ENCODE results near the gene BROX.

DNA sequence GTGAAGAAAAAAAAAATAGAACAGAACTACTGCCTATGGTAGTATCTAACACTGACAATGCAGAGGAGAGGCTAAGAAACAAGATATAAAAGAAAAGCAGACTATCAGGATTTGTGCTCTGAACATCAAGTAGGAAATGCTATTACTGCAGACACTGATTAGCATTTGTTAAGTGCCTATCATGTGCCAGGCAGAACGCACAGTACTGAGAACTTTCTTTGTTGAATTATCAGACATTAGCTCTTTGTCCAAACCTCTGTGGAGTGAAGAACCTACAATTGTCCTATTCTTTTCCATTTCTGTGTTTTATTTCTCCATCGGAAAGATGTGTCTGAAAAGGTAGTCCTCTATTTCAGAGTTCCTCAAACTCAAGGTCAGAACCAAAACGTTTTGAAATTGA lies 72.0 kb downstream of the BROX start:
- TF ChIP-seq, protein P1, sequence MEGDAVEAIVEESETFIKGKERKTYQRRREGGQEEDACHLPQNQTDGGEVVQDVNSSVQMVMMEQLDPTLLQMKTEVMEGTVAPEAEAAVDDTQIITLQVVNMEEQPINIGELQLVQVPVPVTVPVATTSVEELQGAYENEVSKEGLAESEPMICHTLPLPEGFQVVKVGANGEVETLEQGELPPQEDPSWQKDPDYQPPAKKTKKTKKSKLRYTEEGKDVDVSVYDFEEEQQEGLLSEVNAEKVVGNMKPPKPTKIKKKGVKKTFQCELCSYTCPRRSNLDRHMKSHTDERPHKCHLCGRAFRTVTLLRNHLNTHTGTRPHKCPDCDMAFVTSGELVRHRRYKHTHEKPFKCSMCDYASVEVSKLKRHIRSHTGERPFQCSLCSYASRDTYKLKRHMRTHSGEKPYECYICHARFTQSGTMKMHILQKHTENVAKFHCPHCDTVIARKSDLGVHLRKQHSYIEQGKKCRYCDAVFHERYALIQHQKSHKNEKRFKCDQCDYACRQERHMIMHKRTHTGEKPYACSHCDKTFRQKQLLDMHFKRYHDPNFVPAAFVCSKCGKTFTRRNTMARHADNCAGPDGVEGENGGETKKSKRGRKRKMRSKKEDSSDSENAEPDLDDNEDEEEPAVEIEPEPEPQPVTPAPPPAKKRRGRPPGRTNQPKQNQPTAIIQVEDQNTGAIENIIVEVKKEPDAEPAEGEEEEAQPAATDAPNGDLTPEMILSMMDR (IDR thresholded peaks at IDR 0.05), result no peak
- no peak for TF ChIP-seq POLR2AphosphoS5 (IDR thresholded peaks at IDR 0.05)
